Mammary epithelial cell (primary cell): ENCODE data around the gene FSD2.

Source experiments
- CTCF ChIP-seq, 2 donors: IDR thresholded peaks in 1 of 2; conservative IDR thresholded peaks in 1 of 2; 2 replicates each; pipeline ENCODE4 v1.5.1; 2011 to 2012; ENCODE audit warnings: inconsistent platforms in 2 of 2, low read length in 2 of 2, mild to moderate bottlenecking in 2 of 2, control low read depth in 1 of 2, low read depth in 1 of 2; ENCODE audit not compliant: insufficient read depth in 1 of 2; ENCODE audit errors: extremely low read depth in 1 of 2
- EZH2 ChIP-seq: IDR thresholded peaks from 2 replicates; pipeline ENCODE4 v1.6.1; 2012; ENCODE audit warnings: low read length, inconsistent platforms, borderline replicate concordance

GRCh38 chr15:82774496-82774895, 31.4 kb downstream of the FSD2 start:
- TF ChIP-seq CTCF (conservative IDR thresholded peaks at IDR 0.05 in 1 of 2, IDR thresholded peaks at IDR 0.05 in 1 of 2; ENCODE audit: extremely low read depth in 1 of 2, insufficient read depth in 1 of 2, low read depth in 1 of 2, low read length in 2 of 2) (no peak), EZH2 (no peak)
